Stimulated activated naive CD4-positive, alpha-beta T cell treated with Interleukin-2 at 50 U/mL for 16 hours (primary cell): Measurements from ENCODE around the gene SOX6.

ENCODE experiments used
- DNase-seq: peaks from one replicate; lab custom pipeline; 2025; lab: John Stamatoyannopoulos, UW

Gene SOX6

DNA sequence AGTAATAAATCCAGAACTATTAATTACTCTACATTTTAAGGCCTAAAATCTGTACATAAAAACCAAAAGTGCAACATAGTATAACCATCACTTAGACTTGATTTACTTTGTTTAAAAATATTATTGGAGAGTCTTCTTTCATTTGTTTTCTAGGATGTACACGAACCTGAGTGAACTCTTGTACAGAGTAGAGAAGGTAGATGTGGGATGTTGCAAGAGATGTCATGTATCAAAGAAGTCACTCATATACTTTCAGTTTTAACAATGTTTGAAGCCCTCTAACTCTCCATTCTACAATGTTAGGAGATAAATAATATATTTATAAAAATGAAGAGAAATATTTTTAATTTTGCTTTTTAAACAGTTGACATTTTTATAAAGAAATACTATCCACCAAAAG, 38.6 kb downstream of the SOX6 start:
- no peak for DNase-seq

DNA sequence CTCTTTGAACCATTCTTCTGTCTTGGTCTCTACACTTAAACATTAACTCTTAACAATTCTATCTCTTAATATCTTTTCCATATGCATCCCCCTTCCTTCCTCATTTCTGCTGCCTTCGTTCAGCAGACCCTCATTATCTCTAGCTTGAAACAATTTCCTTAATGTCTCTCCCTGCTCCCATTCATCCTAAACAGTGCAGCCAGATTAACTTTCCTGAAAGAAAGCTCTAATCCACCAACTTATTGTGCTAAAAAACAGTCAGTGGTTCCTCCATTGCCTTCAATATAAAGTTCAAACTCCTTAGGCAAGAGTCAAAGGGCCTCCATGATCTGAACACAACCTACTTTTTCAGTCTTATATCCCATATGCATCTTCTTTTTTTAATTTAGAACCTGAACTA, 42.5 kb downstream of the SOX6 start:
- no peak for DNase-seq

DNA sequence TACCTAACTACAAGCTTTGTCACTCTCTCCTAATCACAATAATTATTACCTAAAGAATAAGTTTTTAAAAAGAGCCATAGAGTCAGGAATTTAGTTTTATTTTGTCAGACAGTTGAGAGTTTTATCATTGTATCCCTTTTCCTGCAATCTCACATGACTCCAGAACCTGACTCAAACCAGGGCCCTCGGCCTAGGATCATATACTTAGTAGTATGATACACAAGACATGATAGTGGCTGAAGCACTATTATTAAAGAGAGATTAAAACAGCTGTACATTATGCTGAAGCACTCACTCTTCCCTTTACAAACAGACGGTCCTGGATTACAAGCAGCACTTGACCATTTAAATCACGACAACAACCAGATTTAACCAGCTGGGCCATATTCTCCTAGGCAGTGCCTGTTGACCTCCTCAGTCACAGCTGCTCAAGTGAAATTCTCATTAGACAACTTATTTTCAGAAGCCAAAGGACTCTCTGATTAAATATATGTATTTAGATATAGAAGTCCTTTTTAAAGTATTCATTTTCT, 44.0 kb downstream of the SOX6 start:
- no peak for DNase-seq

DNA sequence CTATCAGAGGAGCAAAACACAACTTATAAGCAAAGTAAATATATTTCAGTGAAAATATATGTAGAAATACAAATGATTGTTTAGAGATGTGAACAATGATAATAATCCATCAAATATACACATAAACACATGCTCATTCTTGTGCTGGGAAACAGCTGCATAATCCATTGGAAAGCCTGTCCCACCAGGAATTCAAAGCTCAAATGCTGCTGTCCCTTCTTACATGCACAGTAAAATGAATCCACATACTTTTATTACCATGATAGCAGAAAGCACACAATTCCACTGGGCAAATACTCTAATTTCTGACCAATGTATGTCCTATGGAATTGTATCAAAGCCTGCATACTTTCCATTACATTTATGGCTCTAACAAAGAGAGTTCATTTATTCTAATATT, 44.5 kb downstream of the SOX6 start:
- DNase-seq: no peak

DNA sequence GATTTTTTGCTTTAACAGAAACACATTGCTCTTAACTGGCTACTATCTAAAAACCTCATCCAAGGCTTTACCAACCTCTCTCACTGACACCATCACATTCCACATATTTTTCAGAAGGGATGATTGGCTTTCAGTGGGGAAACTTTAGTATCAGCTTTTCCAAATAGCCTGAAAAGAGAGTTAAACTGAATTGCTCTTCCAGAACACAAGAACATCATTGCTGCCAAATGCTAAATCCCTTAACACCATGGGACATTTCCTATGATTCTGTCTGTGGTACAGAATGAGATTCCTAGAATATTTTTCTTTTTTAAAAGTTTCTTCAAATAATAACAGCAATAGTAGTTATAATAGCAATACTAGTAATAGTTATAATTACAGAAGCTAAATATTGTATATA, 45.4 kb downstream of the SOX6 start:
- no peak for DNase-seq

DNA sequence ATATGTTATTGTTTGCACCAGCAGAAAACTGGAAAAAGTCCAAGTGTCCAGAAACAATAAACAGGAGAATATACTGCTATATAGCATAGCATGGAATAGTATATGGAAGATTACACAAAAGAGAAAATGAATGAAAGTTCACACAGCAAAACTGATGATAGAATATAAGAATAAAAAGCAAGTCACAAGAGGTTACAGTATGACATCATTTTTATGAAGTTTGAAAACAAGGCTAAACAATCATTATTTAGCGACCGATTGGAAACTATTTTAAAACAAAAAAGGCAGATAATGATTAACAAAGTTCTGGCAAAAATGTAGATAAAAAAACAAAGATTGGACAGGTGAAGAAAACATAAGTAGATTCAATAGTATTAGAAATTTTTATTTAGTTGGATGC, 47.1 kb downstream of the SOX6 start:
- no peak for DNase-seq

DNA sequence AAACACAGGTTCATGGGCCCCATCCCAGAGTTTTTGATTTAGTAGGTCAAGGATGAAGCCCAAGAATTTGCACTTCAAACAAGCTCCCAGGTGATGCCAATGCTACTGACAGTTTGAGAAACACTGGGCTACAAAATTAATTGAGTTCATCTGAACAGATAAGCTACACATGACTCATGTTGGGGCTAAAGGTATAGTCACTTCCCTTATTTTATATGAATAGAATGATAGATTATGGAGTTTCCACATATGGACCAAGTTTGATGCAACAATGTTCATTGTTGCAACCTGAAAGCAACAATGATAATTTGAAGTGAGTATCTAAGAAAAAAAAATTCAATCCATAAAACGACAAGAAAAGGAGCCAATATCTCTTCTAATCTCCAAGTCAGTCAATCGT, 54.9 kb downstream of the SOX6 start:
- DNase-seq: no peak

DNA sequence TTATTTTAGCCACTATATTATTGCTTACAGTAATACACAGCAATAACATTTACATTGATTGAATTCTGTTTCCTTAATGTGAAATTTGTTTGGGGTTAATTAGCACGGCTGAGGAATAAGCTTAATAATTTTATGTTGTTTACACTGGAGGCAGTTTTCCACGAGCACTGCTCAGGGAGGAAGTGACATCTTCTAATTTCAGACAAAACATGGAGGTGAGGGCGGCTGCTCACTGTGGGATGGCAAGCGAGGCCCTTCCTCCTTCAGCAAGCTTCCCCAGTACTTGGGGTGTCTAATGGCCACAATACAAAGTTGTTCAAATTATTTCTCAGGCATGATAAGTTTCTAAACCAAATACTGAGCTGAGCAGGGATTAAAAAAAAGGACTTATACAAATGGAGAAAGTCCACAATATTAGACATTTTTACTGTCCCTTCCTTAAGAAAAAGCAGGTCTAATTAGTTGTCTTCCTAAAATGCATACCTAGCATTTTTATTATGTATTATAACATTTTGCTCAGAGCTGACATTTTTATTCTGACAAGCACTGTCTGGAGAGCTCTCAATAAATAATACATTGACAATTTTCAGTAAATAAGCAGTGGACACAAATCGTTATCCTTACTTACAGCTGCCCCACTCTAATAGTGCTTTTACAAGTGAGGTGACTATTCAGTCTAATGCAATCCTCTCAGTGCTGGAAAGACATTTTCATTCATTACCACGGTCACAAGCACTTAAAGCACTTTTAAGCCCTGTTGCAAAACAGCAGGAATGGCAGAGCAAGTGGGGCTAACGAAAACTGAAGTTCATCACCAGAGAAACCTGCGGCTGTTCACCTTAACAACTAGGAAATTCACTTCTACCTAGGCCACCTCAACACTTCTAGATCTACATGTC, 56.2 kb downstream of the SOX6 start:
- DNase-seq: no peak

DNA sequence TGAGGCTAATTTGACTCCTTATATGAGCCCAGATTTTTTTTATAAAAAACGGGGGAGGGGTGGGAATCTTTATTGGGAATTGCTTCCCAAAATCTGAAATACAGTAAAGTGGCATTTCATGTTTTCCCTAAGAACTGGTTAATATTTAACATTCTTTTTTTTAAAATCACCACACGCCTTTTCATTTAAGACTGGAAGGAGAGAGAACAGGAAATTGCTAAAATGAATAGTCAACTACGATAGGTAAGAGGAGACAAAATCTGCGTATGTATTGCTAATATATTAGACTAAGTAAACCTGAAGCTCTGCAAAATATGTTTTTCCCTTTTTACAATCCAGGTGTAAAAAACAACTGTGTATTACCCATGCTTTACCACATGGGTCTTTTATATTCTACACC, 57.0 kb downstream of the SOX6 start:
- DNase-seq: no peak

DNA sequence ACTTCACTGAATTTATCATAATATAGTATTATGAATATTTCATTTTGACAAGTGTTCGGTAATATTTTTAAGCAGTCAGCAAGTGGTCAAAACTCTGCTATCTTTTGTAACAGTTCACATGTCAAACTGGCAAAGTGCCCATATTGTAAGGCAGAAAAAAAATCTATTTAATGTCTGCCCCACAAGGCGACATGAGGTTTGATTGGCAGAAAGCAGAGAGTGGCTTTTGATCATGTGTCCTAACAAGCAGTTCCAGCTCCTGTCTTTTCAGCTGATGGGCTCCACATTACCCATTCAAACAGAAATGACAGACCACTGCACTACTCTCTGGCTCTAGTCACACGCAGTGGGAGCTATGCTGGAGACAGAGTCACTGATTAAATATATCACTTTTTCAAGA, 59.0 kb downstream of the SOX6 start:
- DNase-seq: no peak

DNA sequence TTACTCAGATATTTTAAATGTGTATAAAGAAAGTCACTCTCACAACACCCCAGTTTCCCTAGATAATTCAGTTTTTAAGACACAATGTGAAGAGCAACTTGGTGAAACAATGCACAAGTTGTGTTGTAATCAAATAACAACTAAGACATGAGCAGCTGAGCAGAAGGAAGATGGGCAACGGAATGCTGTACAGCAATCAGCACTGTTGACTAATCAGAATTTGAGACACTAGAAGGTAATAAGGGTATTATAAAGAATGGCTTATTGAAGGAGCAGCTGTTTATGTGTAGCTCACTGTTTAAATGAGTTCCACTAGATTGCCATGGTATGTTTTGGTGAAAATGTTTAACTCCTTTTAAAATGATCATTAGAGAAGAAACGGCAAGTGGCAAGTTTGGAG, 60.1 kb downstream of the SOX6 start:
- no peak for DNase-seq

DNA sequence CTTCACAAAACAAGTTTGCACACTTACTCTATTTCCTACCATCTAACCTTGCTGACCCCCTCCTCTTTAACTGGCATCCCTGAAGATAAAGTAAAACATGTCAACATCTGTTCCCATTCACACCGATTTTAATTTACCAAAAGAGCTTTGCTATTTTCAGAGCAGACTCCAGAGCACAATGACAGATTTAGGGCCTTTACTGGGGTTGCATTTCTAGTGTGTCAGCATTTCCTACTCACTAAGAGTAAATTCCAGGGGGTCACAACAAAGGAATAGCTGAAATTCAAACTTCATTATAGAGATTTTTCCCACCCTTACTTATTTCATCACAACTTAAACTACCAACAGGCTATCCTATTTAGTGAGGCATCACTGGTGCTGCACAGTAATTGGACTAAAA, 60.8 kb downstream of the SOX6 start:
- no peak for DNase-seq

DNA sequence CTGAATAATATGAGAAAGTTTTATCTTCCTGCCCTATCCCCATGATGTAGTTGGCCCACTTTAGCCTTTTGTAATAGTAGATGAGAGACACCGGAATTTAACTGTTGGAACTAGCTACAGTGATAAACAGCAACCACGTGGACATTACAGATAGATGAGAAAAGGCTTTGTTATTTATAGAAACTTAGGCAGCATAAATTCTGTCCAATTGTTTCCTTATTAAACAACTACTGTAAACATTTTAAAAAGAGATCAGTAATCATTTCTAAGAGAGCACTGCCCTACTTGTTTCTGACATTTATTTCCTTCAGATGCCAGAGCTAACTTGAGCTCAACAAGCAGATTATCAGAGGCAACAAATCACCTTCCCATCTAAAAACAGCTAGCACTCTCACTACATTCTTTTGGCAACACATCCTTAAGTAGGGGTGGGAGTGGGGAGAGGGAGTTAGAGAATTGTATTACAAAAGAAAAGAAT, 63.1 kb downstream of the SOX6 start:
- DNase-seq: no peak

DNA sequence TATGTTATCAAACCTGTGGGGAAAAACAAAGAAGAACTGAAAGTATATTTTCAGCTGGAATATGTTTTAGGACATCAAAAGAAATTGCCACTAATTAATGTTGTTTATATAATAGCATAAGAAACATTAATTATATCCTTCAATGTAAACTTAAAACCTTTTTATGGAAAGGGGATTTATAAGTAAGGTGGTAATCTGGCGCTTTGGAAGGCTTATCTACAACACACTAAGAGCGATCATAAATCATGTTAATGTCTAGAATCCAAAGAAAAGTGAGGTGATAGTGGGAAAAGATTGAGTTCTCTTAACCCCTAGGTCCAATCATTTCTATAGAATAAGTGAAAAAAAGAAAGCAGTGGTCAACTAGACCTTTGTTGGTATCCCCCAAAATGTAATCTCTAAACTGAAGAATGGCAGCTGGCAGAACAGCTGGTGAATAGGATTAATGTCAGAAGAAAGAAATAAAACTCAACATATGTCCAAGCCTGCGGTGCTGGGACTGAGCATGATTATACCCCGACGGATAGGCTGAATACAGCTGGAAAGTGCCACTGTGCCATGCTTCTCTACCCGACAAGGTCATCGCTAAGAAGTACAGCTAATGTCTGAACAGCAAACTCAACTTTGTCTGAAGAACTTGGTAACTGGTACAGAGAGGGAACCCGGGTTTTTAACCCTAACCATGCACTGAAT, 64.0 kb downstream of the SOX6 start:
- no peak for DNase-seq

DNA sequence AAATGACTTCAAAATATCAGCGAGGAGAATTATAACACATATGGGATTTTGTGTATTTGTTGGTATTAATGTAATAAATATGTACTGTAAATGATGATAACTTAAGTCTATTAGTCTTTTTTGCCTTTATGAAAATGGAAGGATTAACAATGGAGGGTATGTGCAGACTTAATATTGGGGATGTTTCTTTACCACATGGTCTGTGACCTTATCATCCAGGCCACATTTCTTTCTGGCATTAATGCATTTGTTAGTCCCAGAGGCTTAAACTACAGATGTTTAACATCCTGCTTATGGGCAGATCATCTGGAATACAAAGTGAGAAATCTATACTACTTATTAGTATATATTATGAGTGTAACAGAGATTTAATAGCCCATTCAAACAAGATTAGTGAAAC, 64.6 kb downstream of the SOX6 start:
- DNase-seq: no peak

DNA sequence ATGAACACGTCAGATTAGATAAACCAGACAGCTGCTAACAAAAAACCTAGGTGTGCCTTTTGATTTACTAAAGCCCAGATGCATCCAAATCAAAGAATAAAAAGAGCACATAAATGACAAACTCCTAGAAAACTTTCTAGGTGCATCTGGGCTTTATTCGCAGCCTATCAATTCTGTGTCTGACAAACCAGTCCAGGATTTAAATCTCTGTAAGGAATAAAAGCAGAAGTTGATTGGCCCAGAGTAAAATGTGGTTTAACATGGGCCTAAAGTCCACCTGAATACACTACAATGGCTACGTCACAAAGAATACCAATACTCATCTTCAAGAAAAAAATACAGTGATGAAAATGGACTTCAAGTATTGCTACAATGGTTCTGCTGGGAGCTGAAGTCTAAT, 66.8 kb downstream of the SOX6 start:
- no peak for DNase-seq

DNA sequence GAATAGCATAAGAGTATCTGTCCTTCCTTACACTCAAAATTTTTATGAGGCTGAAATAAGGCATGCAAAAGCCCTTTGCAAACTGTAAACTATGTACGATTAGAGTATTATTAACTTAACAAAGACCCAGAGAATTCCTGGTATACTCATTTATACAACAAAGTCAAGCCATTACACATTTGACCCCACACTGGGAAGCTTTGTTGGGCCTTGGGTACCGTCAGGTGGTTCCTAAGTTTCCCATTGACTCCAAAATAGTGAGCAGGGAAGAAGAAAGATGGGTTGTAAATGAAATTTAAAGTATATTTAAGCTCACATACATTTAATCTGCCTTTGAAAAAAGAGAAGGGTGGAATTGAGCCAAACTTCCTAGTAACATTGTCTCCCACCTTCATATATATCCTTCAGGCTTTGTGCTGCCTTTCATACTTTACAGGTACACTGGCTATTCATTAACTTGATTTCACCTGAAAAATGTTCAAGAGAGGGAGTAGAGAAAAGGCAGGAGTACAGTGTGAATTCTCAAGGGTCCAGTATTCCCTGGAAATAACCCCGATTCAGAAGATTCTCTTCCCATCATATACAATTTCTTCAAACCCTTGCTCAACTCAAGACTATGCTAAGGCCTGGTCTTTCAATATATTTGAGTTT, 68.6 kb downstream of the SOX6 start:
- no peak for DNase-seq

DNA sequence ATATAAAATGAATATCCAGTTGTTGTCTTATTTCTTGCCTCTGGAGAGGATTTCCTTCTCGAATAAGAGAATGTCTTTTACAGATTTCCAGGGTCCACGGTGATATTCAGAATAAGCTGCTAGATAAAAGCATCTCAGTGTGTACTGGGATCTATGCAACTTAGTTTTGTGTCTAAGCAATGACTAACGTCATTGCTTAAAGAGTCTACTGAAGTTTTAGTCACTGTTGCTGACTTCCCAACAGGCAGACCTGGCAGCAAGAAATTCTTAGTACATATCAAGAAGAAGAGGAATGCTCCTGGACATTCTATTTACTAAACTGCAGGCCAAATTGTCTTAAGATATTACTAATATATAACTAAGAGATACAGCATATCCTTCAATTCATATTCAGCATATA, 70.3 kb downstream of the SOX6 start:
- DNase-seq: no peak

DNA sequence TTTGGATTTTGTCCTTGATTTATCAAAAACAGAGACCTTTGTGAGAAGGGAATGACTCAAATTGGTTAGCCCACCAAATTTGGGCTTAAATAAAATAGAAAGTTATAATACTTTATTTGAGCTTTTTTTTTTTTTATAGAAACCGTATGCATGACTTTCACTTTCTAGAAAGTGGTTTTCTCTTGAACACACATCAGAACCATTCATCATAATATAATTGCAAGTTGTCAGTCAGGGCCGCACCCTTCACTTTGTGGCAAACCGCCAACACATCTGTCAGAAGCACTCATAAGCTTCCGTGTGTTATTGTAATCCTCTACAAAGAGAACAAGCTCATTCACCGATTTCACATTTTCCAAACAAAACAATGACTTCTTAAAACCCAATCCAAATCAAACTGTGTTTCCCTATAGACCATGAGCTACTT, 76.1 kb downstream of the SOX6 start:
- DNase-seq: no peak

DNA sequence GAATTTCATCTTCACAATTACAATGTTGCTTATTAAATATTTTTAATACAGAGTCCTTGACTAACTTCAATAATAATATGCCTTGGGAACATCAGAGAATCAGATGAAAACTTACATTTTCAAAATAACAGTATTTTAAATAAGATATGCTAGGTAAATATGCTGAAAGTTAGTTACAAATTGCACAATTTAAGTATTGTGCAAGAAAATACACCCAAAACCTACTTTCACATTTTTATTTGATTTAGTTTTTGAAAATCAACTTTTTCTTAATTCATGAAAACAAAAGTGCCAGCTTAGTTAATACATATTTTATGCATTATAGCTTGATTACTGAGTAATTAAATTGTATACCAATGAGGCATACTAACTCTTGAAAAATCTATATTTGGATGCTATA, 76.8 kb downstream of the SOX6 start:
- no peak for DNase-seq

DNA sequence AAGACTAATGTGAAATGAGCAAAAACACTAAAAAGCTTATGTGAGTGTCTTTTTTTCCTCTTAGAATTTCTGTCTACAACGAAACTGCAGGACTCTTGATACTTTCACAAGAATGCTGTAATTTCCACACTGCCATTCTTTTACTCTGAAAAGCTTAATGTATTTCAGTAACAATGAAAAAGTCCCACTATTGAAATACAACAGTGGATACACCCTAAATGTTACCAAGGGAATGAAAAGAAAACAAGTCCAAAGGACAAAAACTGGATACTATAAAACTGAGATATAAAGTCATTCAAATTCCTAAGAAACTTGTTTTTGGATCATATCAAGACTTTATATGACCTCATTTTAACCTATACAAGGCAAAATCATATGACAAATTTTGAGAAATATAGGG, 77.4 kb downstream of the SOX6 start:
- DNase-seq: no peak

DNA sequence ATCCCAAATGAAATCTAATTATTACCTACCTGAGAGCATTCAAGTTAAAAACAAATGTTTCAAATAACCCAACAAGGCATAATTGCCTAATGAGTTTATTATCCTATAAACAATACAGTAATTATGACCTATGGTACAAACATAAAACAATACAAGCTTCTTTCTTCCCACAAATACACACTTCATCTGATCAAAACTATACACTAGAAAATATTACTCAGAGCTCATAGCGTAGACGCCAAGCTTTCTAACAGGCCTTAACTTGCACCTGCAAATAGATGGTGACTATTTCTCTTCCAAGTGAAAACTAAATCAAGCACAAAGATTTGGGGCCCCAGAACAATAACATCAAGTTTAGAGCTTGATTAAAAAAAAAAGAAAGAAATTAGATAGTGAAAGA, 78.1 kb downstream of the SOX6 start:
- no peak for DNase-seq

DNA sequence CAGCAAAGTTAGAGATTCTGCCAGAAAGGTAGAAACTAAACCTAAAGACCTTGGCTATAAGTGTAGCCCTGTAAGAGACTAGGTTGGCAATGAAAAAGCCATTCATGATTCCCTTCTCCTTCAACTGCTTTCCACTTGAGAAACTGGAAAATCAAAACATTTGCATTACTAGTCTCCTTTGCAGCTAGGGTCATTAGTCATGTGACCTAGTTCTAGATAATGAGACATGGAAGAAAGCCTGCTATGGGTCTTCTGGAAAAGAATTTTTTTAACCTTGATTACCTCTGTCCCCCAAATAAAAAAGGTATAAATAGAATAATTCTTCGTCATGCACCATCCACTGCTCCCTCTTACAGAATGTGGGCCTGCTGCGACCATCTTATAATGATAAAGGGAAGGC, 80.1 kb downstream of the SOX6 start:
- no peak for DNase-seq
